Renal pelvis (tissue), 12 donors: ENCODE results near the gene SLC5A11. TPM values are rescaled to one million over a fixed set of nuclear protein-coding genes. Genes with fewer than 3 reads are reported as not detected.
"Not testable (repeated sequence)": the region's sequence is repeated elsewhere in the genome, so short reads cannot be mapped to it uniquely, and the experiment has no call there.

Experiments used
- DNase-seq: peaks from one replicate; pipeline ENCODE4 v3.0.0-alpha.2; 2013
- long read RNA-seq, 16 experiments: transcript quantifications; one replicate each; lab custom pipeline, GENCODE V29; 2026
- polyA plus RNA-seq, 3 donors: library from polyadenylated mRNA; unstranded; fragments of 120-200 nt; gene quantifications; one replicate each; pipeline ENCODE4 v1.2.1, GENCODE V29; 2013; ENCODE audit not compliant: insufficient read length in 3 of 3

SLC5A11 gene
- 1 to 10 TPM; 5.8 to 7.8 (median 7.2) TPM for polyA plus RNA-seq
- long read RNA-seq, donor 1, partial matches to known transcripts, result 5 of 5 reads
- long read RNA-seq, donor 1, other reads (novel, unspliced or antisense), result 0 of 5 reads
- long read RNA-seq, donor 2, result 0 reads
- long read RNA-seq, donor 3, partial matches to known transcripts, result 0 of 1 reads
- long read RNA-seq, donor 3, other reads (novel, unspliced or antisense), result 0 of 1 reads
- long read RNA-seq, donor 4, result 0 reads
- long read RNA-seq, donor 5, result 0 reads
- long read RNA-seq, donor 6, partial matches to known transcripts, result 0 of 3 reads
- long read RNA-seq, donor 6, other reads (novel, unspliced or antisense), result 0 of 3 reads
- long read RNA-seq, donor 7, partial matches to known transcripts, result 0 of 2 reads
- long read RNA-seq, donor 7, other reads (novel, unspliced or antisense), result 0 of 2 reads
- long read RNA-seq, donor 8, partial matches to known transcripts, result 15 of 15 reads
- long read RNA-seq, donor 8, other reads (novel, unspliced or antisense), result 0 of 15 reads
- long read RNA-seq, donor 9, partial matches to known transcripts, result 0 of 1 reads
- long read RNA-seq, donor 9, other reads (novel, unspliced or antisense), result 0 of 1 reads
- long read RNA-seq, donor 10, partial matches to known transcripts, result 32 of 39 reads
- long read RNA-seq, donor 10, other reads (novel, unspliced or antisense), result 5 of 39 reads
- long read RNA-seq, donor 11, result 0 reads
- long read RNA-seq, donor 12, partial matches to known transcripts, result 0 of 1 reads
- long read RNA-seq, donor 12, other reads (novel, unspliced or antisense), result 0 of 1 reads
- long read RNA-seq, donor 13, result 0 reads
- long read RNA-seq, donor 14, result 0 reads
- long read RNA-seq, donor 15, result 0 reads
- long read RNA-seq, donor 16, result 0 reads

GRCh38 chr16:24845726-24846547, at the start of gene SLC5A11:
Gene SLC5A11, plus strand, starts transcription at chr16:24845963. Its CDS starts 12,681 bp downstream, at chr16:24858644.
- DNase-seq, result no peak

- no peak for DNase-seq
These were observed 45.2 kb upstream of the SLC5A11 start for GRCh38 chr16:24800586-24800985.

GRCh38 chr16:24801761-24802302, 43.9 kb upstream of the SLC5A11 start:
- no peak for DNase-seq

- DNase-seq, result no peak
These were observed 40.3 kb upstream of the SLC5A11 start for GRCh38 chr16:24805484-24805883.

- DNase-seq, result peak; percentile 8
These were observed 38.5 kb upstream of the SLC5A11 start for GRCh38 chr16:24807301-24807700.

- no peak for DNase-seq
These were observed 34.6 kb upstream of the SLC5A11 start for GRCh38 chr16:24810951-24811843.

- not testable (repeated sequence) for DNase-seq
These were observed 33.0 kb upstream of the SLC5A11 start for GRCh38 chr16:24812813-24813212.

- no peak for DNase-seq
These were observed 30.7 kb upstream of the SLC5A11 start for GRCh38 chr16:24815021-24815420.

GRCh38 chr16:24816688-24817087, 29.1 kb upstream of the SLC5A11 start:
- no peak for DNase-seq

GRCh38 chr16:24819462-24820040, 26.2 kb upstream of the SLC5A11 start:
- DNase-seq, result no peak

GRCh38 chr16:24820522-24820921, 25.2 kb upstream of the SLC5A11 start:
- DNase-seq, result no peak

GRCh38 chr16:24821129-24821528, 24.6 kb upstream of the SLC5A11 start:
- no peak for DNase-seq

- DNase-seq, result no peak
These were observed 23.2 kb upstream of the SLC5A11 start for GRCh38 chr16:24822542-24822941.

GRCh38 chr16:24822974-24823373, 22.8 kb upstream of the SLC5A11 start:
- no peak for DNase-seq

GRCh38 chr16:24825696-24826095, 20.1 kb upstream of the SLC5A11 start:
- no peak for DNase-seq

GRCh38 chr16:24826096-24826690, 19.6 kb upstream of the SLC5A11 start:
- DNase-seq, result no peak

- DNase-seq, result no peak
These were observed 18.8 kb upstream of the SLC5A11 start for GRCh38 chr16:24826817-24827566.

- no peak for DNase-seq
These were observed 16.6 kb upstream of the SLC5A11 start for GRCh38 chr16:24829153-24829552.

GRCh38 chr16:24833352-24833751, 12.4 kb upstream of the SLC5A11 start:
- no peak for DNase-seq
